KOPT-K1 (cell line): ENCODE results near the gene INAFM2.

Source experiments
- H3K27ac ChIP-seq: fragments of 200-600 bp; sonication (generic); 2 replicates; pipeline ENCODE4 v1.5.1; 2016; ENCODE audit warnings: antibody characterized with exemption, mild to moderate bottlenecking, low read depth, low read length; ENCODE audit not compliant: poor library complexity, severe bottlenecking
- H3K36me3 ChIP-seq: fragments of 200-600 bp; sonication (generic); 2 replicates; pipeline ENCODE4 v1.5.1; 2017; ENCODE audit warnings: antibody characterized with exemption, mild to moderate bottlenecking, low read length, moderate library complexity; ENCODE audit not compliant: insufficient read depth
- H3K9me3 ChIP-seq: fragments of 200-600 bp; sonication (generic); 2 replicates; pipeline ENCODE4 v1.5.1; 2017; ENCODE audit warnings: antibody characterized with exemption, low read length, mild to moderate bottlenecking; ENCODE audit not compliant: insufficient read depth, poor library complexity, severe bottlenecking

Gene INAFM2

DNA sequence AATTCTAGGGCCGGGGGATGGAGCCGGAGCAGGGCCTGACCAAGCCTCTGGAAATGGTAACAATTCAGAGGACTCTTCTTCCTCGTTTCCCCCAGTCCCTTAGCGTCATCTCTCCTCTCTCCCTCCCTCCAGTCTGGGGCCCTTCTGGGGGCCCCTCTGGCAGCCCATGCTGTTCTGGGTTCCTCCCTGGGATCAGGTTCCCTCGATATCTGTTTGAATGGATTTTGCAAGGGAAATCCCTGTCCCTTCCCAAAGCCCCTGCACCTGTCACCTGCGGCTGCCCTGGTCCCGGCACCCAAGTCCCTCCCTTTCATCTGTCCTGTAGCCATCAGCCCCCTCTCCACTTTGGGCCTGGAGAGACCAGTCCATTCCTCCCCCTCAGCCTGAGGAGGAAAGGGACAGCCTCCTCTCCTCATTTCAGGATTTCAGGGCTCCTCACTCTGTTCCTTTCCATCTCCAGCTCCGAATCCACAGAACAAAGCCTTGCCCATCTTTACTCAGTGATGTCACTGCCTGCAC lies 14.1 kb upstream of the INAFM2 start:
- Histone ChIP-seq H3K27ac (peak overlapping the region; percentile 99), H3K9me3 (no peaks in the 10 kb centered on the region), H3K36me3 (no peaks in the 10 kb centered on the region)

DNA sequence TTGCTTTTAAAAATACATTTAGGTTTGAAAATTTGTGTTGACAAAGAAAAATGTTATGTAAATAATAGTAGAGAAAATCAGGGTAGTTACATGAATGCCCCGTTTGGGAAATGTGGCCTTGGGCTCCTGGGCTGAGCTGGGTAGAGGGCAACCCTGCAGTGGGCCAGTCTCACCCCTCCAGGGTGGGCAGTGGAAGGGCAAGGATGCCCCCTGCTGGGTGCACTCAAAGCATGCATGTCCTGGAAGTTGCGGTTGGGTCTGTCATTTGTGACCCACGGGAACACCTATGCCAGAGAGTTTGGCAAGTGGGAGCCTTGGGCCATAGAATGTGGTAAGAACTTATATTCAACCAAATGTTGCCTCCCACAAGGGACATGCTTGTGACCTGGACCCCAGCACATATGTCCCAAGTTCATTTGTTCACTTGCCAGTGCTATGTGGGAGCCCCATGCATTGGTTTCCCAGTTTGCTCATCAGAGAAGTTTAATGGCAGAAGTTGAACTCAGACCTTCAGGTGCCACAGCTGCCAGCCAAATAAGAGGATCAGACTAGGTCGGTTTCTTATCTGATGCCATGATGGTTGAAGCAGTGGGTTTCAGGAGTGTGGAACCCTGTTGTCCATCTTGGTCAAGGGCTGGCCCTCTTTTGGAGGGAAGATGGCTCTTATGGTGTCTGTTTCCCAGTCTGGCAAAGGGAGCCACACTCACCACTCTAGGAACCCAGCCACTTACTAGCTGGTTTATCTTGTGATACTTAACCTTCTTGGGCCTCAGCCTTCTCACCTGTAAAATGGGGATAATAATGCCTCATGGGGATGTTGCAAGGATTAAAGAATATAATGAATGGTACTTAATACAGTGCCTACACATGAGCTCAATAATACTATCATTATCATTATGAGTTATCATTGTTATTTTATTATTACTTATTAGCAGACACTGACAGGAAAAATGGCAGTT lies 13.2 kb upstream of the INAFM2 start:
- no peaks in the 10 kb centered on the region for H3K36me3 ChIP-seq
- no peaks in the 10 kb centered on the region for H3K9me3 ChIP-seq
- no peak overlapping the region for H3K27ac ChIP-seq

DNA sequence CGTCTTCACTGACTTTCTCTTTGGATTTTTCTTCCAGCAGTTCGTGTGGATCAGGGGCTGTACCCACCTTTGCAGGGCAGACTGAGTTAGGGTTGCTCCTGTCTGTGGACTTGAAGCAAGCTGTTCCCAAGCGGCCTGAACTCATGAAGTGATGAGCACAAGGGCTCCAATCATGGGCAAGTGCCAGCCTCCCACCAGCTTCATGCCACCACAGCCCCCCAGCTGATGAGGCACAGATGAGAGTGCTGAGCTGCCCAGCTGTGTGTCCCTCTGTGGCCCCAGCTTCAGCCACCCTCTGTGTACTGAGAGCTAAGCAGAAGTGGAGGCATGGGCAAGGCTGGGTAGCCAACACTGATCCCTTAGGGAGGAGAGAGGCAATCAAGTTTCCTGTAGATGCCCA lies 12.5 kb upstream of the INAFM2 start:
- H3K36me3 ChIP-seq = no peaks in the 10 kb centered on the region
- no peaks in the 10 kb centered on the region for H3K9me3 ChIP-seq
- no peak overlapping the region for H3K27ac ChIP-seq

DNA sequence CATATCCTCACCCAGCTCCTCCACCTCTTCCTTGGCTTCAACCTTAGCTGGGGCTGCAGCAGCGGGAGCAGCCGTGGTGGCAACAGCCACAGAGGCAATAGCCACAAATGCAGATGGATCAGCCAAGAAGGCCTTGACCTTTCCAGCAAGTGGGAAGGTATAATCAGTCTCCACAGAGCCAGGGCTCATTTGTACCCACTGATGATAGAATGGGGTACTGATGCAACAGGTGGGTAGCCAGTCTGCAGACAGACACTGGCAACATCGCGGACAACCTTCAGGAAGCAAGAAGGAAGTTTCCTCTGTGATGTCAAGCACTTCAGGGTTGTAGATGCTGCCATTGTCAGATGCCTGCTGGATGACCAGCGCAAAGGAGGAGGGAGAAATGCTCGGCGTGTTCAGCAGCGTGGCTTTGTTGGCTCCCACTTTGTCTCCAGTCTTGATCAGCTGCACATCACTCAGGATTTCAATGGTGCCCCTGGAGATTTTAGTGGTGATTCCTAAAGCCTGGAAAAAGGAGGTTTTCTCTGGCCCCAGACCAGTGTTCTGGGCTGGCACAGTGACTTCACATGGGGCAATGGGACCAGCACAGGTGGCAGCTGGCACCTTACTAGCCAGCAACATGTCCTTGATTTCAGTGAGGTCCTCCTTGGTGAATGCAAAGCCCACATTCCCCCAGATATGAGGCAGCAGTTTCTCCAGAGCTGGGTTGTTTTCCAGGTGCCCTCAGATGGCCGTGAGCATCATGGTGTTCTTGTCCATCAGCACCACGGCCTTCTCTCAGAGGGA lies 10.9 kb upstream of the INAFM2 start:
- Histone ChIP-seq H3K36me3 (no peaks in the 10 kb centered on the region), H3K27ac (no peak overlapping the region), H3K9me3 (no peaks in the 10 kb centered on the region)

DNA sequence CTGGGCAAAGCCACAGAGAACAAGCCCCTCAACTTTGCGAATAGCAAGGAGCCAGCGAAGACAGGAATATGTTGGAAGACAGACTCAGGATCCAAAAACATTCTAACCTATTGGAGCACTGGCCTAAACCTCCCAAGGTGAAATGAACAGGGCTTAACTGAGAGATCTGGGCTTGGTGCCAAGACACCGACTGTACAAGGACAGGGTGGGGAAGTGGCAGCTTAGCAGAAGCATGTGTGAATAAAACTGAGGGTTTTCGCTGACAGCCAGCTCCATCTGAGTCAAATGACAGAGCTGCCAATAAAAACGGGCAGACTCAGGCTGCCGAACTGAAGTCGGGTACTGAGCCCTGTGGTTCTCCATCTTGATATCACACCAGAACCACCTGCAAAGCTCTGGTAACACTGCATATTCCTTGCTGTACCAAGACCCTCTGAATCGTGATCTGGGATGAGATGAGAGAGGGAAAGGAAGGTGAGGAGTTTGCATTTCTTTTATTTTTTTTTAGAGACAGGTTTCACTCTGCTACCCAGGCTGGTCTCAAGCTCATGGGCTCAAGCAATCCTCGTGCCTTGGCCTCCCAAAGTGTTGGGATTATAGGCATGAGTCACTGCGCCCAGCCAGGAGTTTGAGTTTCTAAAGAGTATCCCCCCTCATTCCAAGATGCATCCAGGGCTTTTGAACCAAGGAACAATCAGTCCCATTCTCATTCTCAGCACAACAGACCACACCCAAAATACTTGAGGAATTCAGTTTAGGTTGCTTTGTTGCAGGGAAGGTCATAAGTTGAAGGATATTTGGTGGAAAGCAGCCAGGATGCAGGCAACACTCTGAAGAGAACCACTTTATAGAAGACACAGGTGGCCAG lies 9.7 kb upstream of the INAFM2 start:
- no peaks in the 10 kb centered on the region for H3K9me3 ChIP-seq
- no peak overlapping the region for H3K27ac ChIP-seq
- H3K36me3 ChIP-seq = no peaks in the 10 kb centered on the region

DNA sequence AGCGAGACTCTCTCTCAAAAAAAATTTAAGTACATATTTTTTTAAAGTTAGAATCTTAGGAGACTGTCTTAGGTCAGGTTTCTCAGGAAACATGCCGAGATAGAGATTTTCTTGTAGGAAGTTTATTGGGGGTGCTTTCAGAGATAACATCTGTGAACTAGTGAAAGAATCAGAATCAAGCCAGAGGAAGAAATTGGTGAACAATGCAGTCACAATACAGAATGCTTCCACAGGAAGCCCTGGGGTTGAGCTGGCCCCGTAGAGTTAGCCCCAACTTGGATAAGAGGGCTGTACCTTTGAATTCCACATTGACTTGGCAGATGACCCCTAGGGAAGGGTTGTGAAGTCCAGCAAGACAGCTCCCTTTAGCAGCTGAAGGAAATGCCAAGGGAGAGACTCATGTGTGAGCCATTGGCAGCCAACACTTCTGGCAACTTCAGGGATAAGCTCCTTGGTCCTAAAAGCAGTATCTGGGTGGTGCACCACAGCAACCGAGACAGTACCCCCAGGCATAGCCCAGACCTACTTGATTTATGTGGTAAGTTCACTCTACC lies 8.7 kb upstream of the INAFM2 start:
- H3K27ac ChIP-seq = no peak overlapping the region

DNA sequence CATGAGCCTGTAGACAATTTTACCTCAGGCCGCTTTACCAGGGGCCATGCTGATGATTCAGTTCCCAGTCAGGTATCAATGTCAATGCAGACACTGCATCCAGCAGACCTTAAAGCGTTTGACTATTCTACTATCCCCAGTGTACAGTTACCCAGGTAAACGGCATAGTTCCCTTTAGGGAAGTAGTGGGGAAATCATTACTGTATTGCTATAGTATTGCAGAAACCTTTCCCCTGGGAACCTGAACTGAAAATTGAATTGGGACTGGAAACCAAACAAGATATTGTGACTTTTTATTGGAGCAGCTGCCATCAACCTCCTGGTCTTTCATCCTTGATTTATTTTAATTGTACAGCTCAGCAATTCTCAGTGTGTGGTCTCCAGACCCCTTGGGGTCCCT lies 6.6 kb upstream of the INAFM2 start:
- Histone ChIP-seq H3K9me3 (no peaks in the 10 kb centered on the region), H3K27ac (no peak overlapping the region), H3K36me3 (no peaks in the 10 kb centered on the region)

More for the DNA sequence above, 8.7 kb upstream of the INAFM2 start:
- Histone ChIP-seq H3K9me3 (no peaks in the 10 kb centered on the region), H3K36me3 (no peaks in the 10 kb centered on the region)

DNA sequence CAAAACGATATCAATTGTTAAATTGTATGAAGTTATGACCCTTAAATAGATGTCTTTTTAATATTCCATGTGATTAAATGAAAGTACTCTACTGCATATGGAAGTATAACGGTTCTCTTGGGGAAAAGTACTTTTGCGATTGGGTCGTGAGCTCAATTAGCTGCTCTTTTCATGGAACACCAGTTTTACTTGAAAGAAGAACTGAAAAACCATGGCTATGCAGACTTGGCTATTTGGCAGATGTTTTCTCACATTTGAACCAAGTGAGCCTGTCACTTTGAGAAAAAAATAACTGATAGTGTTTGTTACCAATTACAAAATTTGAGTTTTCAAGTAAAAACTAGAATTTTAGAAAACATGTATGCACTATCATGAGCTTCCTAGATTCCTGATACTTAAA lies 5.9 kb upstream of the INAFM2 start:
- Histone ChIP-seq H3K36me3 (no peaks in the 10 kb centered on the region), H3K27ac (no peak overlapping the region), H3K9me3 (no peaks in the 10 kb centered on the region)

DNA sequence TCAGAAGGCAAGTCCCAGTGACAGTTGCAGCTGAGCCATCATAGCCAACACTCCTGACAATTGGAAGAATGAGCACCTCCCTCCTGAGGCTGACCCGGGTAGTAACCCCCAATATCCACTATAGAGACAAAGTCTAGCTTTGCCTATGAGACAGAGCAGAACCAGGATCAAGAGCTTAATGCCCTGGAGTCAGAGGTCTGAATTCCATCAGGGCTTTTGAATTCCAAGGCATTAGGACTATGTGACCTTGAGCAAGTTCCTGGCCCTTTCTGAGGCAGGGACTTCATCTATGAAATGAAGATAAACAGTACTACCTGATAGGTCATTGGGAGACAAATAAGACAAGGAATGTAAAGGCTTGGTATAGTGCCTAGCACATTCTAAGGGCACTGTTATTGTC lies 3.1 kb upstream of the INAFM2 start:
- H3K9me3 ChIP-seq = no peaks in the 10 kb centered on the region
- H3K27ac ChIP-seq = no peak overlapping the region
- H3K36me3 ChIP-seq = no peaks in the 10 kb centered on the region

DNA sequence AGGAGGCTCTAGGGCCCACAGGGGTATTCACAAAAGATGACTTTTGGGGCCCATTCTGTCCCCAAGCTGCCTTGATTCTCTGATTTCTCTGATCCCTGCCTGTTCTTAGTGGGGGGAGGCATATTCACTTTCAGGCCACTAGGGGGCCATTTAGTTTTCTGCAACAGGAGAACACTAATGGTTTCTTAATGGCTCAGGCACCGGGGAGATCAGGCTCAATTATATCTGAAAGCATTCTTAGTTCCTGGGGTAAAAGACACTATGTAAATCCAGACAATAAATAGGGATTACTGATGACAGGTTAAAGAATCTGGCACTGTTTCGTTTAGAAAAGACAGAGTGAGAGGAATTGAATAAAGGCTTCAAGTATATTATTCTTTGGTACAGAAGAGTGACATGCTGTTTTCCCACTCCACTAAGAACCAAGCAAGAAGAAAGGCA lies 2.5 kb upstream of the INAFM2 start:
- Histone ChIP-seq H3K36me3 (no peaks in the 10 kb centered on the region), H3K9me3 (no peaks in the 10 kb centered on the region), H3K27ac (no peak overlapping the region)

DNA sequence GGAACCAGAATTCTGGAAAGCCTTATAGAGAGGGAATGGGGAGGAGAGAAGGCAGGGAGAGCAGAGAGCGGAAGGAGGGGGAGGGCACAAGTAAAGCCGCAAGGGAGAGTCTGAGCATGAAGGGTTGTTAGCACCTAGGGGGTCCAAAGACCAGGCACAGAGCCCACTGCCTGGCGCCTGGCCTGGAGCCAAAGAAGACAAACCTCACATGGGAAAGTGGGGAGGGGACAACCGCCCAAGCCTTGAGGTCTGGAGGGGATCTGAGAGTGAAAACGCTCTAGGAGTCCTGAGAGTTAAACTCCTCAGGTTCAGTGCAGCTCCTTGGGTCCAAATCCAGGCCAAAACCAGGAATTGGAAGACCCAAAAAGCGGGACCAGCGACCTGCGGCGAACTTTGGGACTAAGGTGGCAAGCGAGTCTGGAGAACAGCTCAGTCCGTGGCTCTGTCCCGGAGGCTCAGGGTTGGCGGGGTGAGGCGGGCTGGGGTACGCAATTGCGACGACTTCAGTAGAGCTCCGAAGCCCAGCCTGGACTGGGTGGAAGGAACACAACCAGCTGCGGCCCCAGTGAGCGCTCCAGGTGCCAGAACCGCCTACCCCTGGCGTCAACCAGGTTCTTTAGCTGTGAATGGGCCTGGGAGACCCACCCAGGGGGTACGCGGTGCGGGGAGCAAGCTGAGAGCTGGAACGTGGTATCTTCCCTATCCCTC lies 807 bp upstream of the INAFM2 start:
- no peaks in the 10 kb centered on the region for H3K9me3 ChIP-seq
- no peak overlapping the region for H3K27ac ChIP-seq
- H3K36me3 ChIP-seq = no peaks in the 10 kb centered on the region

DNA sequence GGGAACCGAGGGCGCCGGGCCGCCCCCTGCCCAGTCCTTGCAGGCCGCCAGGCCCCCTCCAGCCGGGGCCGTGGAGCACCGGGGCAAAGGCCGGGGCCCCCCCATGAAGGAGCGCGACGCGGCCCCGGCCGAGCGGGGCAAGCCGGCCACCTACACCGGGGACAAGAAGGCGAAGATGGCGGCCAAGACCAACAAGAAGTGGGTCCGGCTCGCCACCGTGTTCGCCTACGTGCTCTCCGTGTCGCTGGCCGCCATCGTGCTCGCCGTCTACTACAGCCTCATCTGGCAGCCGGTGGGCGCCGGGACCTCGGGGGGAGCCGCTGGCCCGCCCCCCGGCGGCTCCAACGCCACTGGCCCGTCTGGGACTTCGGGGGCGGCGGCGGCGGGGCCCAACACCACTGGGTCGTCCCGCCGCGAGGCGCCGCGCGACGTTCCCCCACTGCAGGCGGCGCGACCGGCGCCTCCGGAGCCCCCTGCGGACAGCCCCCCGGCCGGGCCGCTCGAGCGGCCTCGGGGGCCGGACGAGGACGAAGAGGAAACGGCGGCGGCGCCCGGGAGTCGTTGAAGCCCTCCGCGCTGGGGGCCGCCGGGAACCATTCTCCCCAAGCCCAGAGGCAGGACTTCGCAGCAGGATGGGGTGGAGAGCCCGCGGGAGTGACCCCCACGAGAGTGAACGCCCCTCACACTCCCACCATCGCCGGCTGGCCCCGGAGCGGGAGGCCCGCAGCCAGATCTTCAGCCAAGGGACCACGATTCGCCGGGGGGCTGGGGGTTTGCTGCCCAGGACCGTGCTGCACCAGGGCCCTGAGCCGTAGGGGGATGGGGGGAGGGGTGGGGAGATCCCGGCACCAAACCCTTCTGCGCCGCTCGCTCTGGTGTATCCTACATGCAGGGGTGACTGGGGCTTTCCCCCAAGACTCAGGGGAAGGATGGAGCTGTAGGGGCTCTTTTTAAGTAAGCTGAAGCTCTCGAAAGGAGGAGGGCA lies 753 bp downstream of the INAFM2 start:
- Histone ChIP-seq H3K36me3 (no peaks in the 10 kb centered on the region), H3K27ac (no peak overlapping the region), H3K9me3 (no peaks in the 10 kb centered on the region)

DNA sequence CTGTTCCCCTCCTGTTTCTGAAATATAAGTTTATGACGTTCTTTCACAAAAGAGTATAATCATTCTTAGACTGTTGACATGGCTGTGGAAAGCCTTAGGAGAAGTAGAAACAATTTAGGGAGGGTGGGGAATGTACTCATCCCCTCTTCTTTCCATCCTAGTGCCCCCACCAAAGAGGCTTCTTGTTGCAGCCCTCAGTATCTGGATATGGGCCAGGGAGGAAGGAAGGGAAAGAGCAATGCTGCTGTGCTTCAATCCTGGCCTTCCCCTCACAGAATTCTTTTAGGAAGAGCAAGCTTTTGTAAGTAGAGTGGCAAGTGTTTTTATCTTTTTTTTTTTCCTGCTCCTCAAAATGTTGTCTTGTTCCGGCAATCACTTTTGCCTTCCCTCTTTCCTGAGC lies 1.7 kb downstream of the INAFM2 start:
- Histone ChIP-seq H3K27ac (no peak overlapping the region), H3K36me3 (no peaks in the 10 kb centered on the region), H3K9me3 (no peaks in the 10 kb centered on the region)
